Measurements from ENCODE around the gene ARFRP1. TPM values are rescaled to one million over a fixed set of nuclear protein-coding genes. Genes with fewer than 3 reads are reported as not detected.
A peak's percentile ranks its signal among the peaks of the same experiment; 100 is the strongest.

The ARFRP1 gene
- total and polyA plus RNA-seq, 8 donors, result 13.9 to 47.7 (median 22.8) TPM

- no peak for TF ChIP-seq CTCF (IDR thresholded peaks at IDR 0.05)
- peaks cover 0 to 12% (median 0%) of the 10 kb centered on the region in 3 donors for H3K4me1 ChIP-seq
- FAIRE-seq (no peak), ATAC-seq (no peak), DNase-seq (peak in 2 of 6 donors; percentile 18 to 81)
- peak overlapping the region in 2 of 4 donors; percentile 39 to 59 for H3K27ac ChIP-seq
- H3K27me3 ChIP-seq, result no peaks in the 10 kb centered on the region
- no peak overlapping the region for H3K4me3 ChIP-seq
- H3K9me3 ChIP-seq, result no peaks in the 10 kb centered on the region
- intact Hi-C loops (cut with DNase I), result no loop called here
- peaks cover 0 to 5% (median 0%) of the 10 kb centered on the region in 3 donors for H3K36me3 ChIP-seq
- 79 to 87% methylated on average over 24 of the region's 24 CpGs for WGBS, 2 donors
Measured at GRCh38 chr20:63699466-63700198, 8.1 kb downstream of the ARFRP1 start.

- Histone ChIP-seq H3K27me3 (no peaks in the 10 kb centered on the region), H3K4me1 (peaks cover 0 to 12% (median 0%) of the 10 kb centered on the region in 3 donors), H3K4me3 (no peak overlapping the region), H3K36me3 (no peaks in the 10 kb centered on the region), H3K27ac (peak overlapping the region in 2 of 4 donors; percentile 39 to 59), H3K9me3 (no peaks in the 10 kb centered on the region)
- intact Hi-C loops (cut with DNase I), result no loop called here
- FAIRE-seq, result no peak
- peak; percentile 28 to 75 (median 48) for DNase-seq
- no peak for TF ChIP-seq CTCF (IDR thresholded peaks at IDR 0.05)
- ATAC-seq, result peak in 2 of 4 donors; percentile 36 to 60
- 59 to 68% methylated on average over 18 to 19 of the region's 19 CpGs for WGBS, 2 donors
Measured at GRCh38 chr20:63698739-63699465, 8.9 kb downstream of the ARFRP1 start.

GRCh38 chr20:63697868-63698545 lies 9.8 kb downstream of the ARFRP1 start:
- peaks cover 0 to 12% (median 0%) of the 10 kb centered on the region in 3 donors for H3K4me1 ChIP-seq
- no peak overlapping the region for H3K4me3 ChIP-seq
- no peak for TF ChIP-seq CTCF (IDR thresholded peaks at IDR 0.05)
- intact Hi-C loops (cut with DNase I), result no loop called here
- DNase-seq (peak in 3 of 6 donors; percentile 20 to 63 (median 58)), ATAC-seq (no peak), FAIRE-seq (no peak)
- no peak overlapping the region for H3K27ac ChIP-seq
- 81 to 85% methylated on average over 40 of the region's 40 CpGs for WGBS, 2 donors
- H3K27me3 ChIP-seq, result no peaks in the 10 kb centered on the region
- no peaks in the 10 kb centered on the region for H3K9me3 ChIP-seq
- no peaks in the 10 kb centered on the region for H3K36me3 ChIP-seq

GRCh38 chr20:63697357-63697867 lies 10.4 kb downstream of the ARFRP1 start:
- H3K4me1 ChIP-seq, result peaks cover 0 to 12% (median 0%) of the 10 kb centered on the region in 3 donors
- FAIRE-seq, result no peak
- H3K27ac ChIP-seq, result no peak overlapping the region
- 49 to 67% methylated on average over 4 to 7 of the region's 7 CpGs for WGBS, 2 donors
- intact Hi-C loops (cut with DNase I), result no loop called here
- no peaks in the 10 kb centered on the region for H3K9me3 ChIP-seq
- no peaks in the 10 kb centered on the region for H3K27me3 ChIP-seq
- no peaks in the 10 kb centered on the region for H3K36me3 ChIP-seq
- H3K4me3 ChIP-seq, result no peak overlapping the region
- DNase-seq, result peak in 4 of 6 donors; percentile 25 to 79 (median 50)
- ATAC-seq, result peak in 2 of 4 donors; percentile 3 to 4
- TF ChIP-seq CTCF (IDR thresholded peaks at IDR 0.05), result no peak

Measured in pancreas (tissue), 10 donors.